Measurements from ENCODE around the gene PDX1. TPM values are rescaled to one million over a fixed set of nuclear protein-coding genes. Genes with fewer than 3 reads are reported as not detected.

Gene PDX1
- total and polyA plus RNA-seq, 9 of the 15 experiments (the other 6 are each of a cell fraction or from before 2014, with no cell fraction given): not detected

GRCh38 chr13:27918918-27919658 lies 712 bp upstream of the PDX1 start:
- DNase-seq (ENCODE audit: extremely low read depth in 1 of 4, low spot score in 3 of 4) (no peak), ATAC-seq (no peak), FAIRE-seq (no peak)
- Histone ChIP-seq H3K79me2 (ENCODE audit: control insufficient read depth, insufficient read depth, low read length) (no peaks in the 10 kb centered on the region), H3K9me3 (replicated peaks; ENCODE audit: control insufficient read depth, insufficient read depth, low read depth, low read length) (no peaks in the 10 kb centered on the region), H3K27ac (ENCODE audit: extremely low read depth, low read depth, low read length) (no peak overlapping the region), H3K4me2 (ENCODE audit: insufficient read depth, low read length) (no peak overlapping the region), H3K9me1 (ENCODE audit: control insufficient read depth, insufficient read depth, low read length) (no peaks in the 10 kb centered on the region), H3K4me1 (replicated peaks in 1 of 2; ENCODE audit: control insufficient read depth in 2 of 2, insufficient read depth in 2 of 2, low read length in 2 of 2) (peaks cover 0 to 9% of the 10 kb centered on the region in 2 experiments; a peak in 2 of 5 replicates), H4K20me1 (replicated peaks; ENCODE audit: control insufficient read depth, insufficient read depth, low read length) (no peaks in the 10 kb centered on the region), H3K4me3 (no peak overlapping the region), H3K27me3 (ENCODE audit: control insufficient read depth in 2 of 2, insufficient read depth in 2 of 2, low read length in 2 of 2) (peaks cover 11 to 62% of the 10 kb centered on the region in 2 experiments; a peak in 4 of 5 replicates), H3K36me3 (ENCODE audit: control insufficient read depth, insufficient read depth, low read length) (no peaks in the 10 kb centered on the region), H3K9ac (ENCODE audit: insufficient read depth in 1 of 2, low read depth in 2 of 2, low read length in 2 of 2) (no peak overlapping the region), H2AFZ (ENCODE audit: low read depth, low read length) (no peak overlapping the region)
- POLR2A ChIA-PET: interaction anchor here (0.6 kb wide), 1 partner anchor 101 kb away, joined by 3 read pairs; no protein-coding TSS in a partner anchor
- WGBS (ENCODE audit: insufficient coverage, low coverage, missing lambda C conversion rate): 21% methylated on average over 17 of the region's 23 CpGs
- in situ Hi-C loops (cut with MboI): no loop called here
- CTCF ChIA-PET (ENCODE audit: low intra/inter-chr PET ratio): no interaction called here
- intact Hi-C loops (cut with micrococcal nuclease): no loop called here
- BruUV-seq (replicated peaks): no TSS peak
- no peak for TF ChIP-seq ZNF592 (IDR thresholded peaks at IDR 0.05)
- TF ChIP-seq ETV6 (IDR thresholded peaks at IDR 0.05; ENCODE audit: borderline replicate concordance in 1 of 2, low read depth in 2 of 2, low read length in 1 of 2): no peak
- no peak for TF ChIP-seq ETV6 (CRISPR knock-in tag; IDR thresholded peaks at IDR 0.05; ENCODE audit: borderline replicate concordance)
- no peak for TF ChIP-seq ZNF449 (CRISPR knock-in tag; IDR thresholded peaks at IDR 0.05)
- TF ChIP-seq COPS2 (conservative IDR thresholded peaks at IDR 0.05): no peak
- TF ChIP-seq NCOA4 (IDR thresholded peaks at IDR 0.05; ENCODE audit: partially characterized antibody): no peak
- no peak for TF ChIP-seq NEUROD1 (IDR thresholded peaks at IDR 0.05; ENCODE audit: borderline replicate concordance, low read depth, low read length, partially characterized antibody)
- TF ChIP-seq RBM14 (IDR thresholded peaks at IDR 0.05; ENCODE audit: borderline replicate concordance, insufficient read depth, low read depth, low read length): no peak
- no peak for TF ChIP-seq FOXJ3 (CRISPR knock-in tag; IDR thresholded peaks at IDR 0.05)
- no peak for TF ChIP-seq MTF1 (CRISPR knock-in tag; IDR thresholded peaks at IDR 0.05; ENCODE audit: borderline replicate concordance)
- TF ChIP-seq ZNF408 (CRISPR knock-in tag; IDR thresholded peaks at IDR 0.05; ENCODE audit: low read depth): no peak
- no peak for TF ChIP-seq TOE1 (IDR thresholded peaks at IDR 0.05; ENCODE audit: borderline replicate concordance)
- TF ChIP-seq TOE1 (CRISPR knock-in tag; IDR thresholded peaks at IDR 0.05; ENCODE audit: borderline replicate concordance, low read depth): no peak
- no peak for TF ChIP-seq RNF2 (IDR thresholded peaks at IDR 0.05)
- no peak for TF ChIP-seq CC2D1A (IDR thresholded peaks at IDR 0.05)

Measured in K562 (cell line).